Keratinocyte (primary cell): ENCODE data around the gene NEB. TPM values are rescaled to one million over a fixed set of nuclear protein-coding genes. Genes with fewer than 3 reads are reported as not detected.

Experiments used
- DNase-seq: peaks from one replicate; pipeline ENCODE4 v3.0.0-alpha.2; 2011; ENCODE audit warnings: low read depth, missing footprints, low spot score
- FAIRE-seq: peaks from 2 replicates; lab custom pipeline; 2011; peaks lifted over from hg19 to GRCh38; lab: Jason Lieb, UNC
- H2AFZ ChIP-seq: 2 replicates; pipeline ENCODE4 v1.6.0; 2012; ENCODE audit warnings: low read length, control low read depth, inconsistent platforms; ENCODE audit not compliant: control insufficient read depth
- H3K27ac ChIP-seq: 2 replicates; pipeline ENCODE4 v1.5.1; 2011; ENCODE audit warnings: low read length; ENCODE audit not compliant: control insufficient read depth, insufficient read depth
- H3K27me3 ChIP-seq: 3 replicates; pipeline ENCODE4 v1.6.0; 2011; ENCODE audit warnings: low read length; ENCODE audit not compliant: control insufficient read depth, insufficient read depth; ENCODE audit errors: extremely low read depth
- H3K36me3 ChIP-seq, 2 experiments: 2 replicates in 1 of 2; 3 replicates in 1 of 2; pipeline ENCODE4 v1.5.1; 2011; ENCODE audit warnings: low read length in 2 of 2, mild to moderate bottlenecking in 1 of 2; ENCODE audit not compliant: control insufficient read depth in 2 of 2, insufficient read depth in 2 of 2; ENCODE audit errors: extremely low read depth in 1 of 2
- H3K4me1 ChIP-seq: 3 replicates; pipeline ENCODE4 v1.5.1; 2011; ENCODE audit warnings: low read length; ENCODE audit not compliant: control insufficient read depth, insufficient read depth; ENCODE audit errors: extremely low read depth
- H3K4me2 ChIP-seq: 3 replicates; pipeline ENCODE4 v1.6.0; 2011; ENCODE audit warnings: low read depth, low read length; ENCODE audit not compliant: control insufficient read depth, insufficient read depth; ENCODE audit errors: extremely low read depth
- H3K4me3 ChIP-seq, 3 experiments: fragments of 200-600 bp in 1 of 3; sonication (generic) in 1 of 3; 2 replicates in 2 of 3; 3 replicates in 1 of 3; pipeline ENCODE4 v1.5.1; 2011 to 2016; ENCODE audit warnings: low read length in 3 of 3, mild to moderate bottlenecking in 3 of 3, control low read depth in 2 of 3, inconsistent platforms in 1 of 3, low read depth in 1 of 3, mixed read lengths in 1 of 3, mixed run types in 1 of 3, moderate library complexity in 1 of 3; ENCODE audit not compliant: control insufficient read depth in 2 of 3, insufficient read depth in 2 of 3; ENCODE audit errors: extremely low read depth in 1 of 3
- H3K79me2 ChIP-seq: 2 replicates; pipeline ENCODE4 v1.6.0; 2012; ENCODE audit warnings: low read length; ENCODE audit not compliant: control insufficient read depth, insufficient read depth
- H3K9ac ChIP-seq: 3 replicates; pipeline ENCODE4 v1.6.0; 2011; ENCODE audit warnings: low read length; ENCODE audit not compliant: control insufficient read depth, insufficient read depth; ENCODE audit errors: extremely low read depth
- H3K9me1 ChIP-seq: 3 replicates; pipeline ENCODE4 v1.6.0; 2011; ENCODE audit warnings: low read length; ENCODE audit not compliant: control insufficient read depth, insufficient read depth; ENCODE audit errors: extremely low read depth
- H3K9me3 ChIP-seq: 2 replicates; pipeline ENCODE4 v1.5.1; 2012; ENCODE audit warnings: low read depth, low read length; ENCODE audit not compliant: control insufficient read depth
- H4K20me1 ChIP-seq: 3 replicates; pipeline ENCODE4 v1.6.0; 2011; ENCODE audit warnings: low read length; ENCODE audit not compliant: control insufficient read depth, insufficient read depth; ENCODE audit errors: extremely low read depth
- CTCF ChIP-seq, 3 experiments: IDR thresholded peaks in 1 of 3; conservative IDR thresholded peaks in 1 of 3; optimal IDR thresholded peaks in 1 of 3; 2 replicates in 2 of 3; 3 replicates in 1 of 3; pipeline versions ENCODE3 to v1.5.1; 2011; ENCODE audit warnings: low read length in 3 of 3, mild to moderate bottlenecking in 3 of 3, moderate library complexity in 2 of 3, control low read depth in 1 of 3, inconsistent platforms in 1 of 3; ENCODE audit not compliant: insufficient read depth in 2 of 3; ENCODE audit errors: extremely low read depth in 1 of 3
- EZH2 ChIP-seq: IDR thresholded peaks from one replicate; pipeline ENCODE4 v1.6.1; 2012; ENCODE audit warnings: inconsistent platforms, mild to moderate bottlenecking, low read length, moderate library complexity
- dilution Hi-C: fragments of 300-500 bp; cut with MboI; formaldehyde crosslinking; loops from one replicate; pipeline ENCODE4 v1.7.0; 2020; ENCODE audit warnings: low sequenced_read_pairs; ENCODE audit not compliant: extremely low pct_ligation_motif_present
- polyA plus RNA-seq, 5 experiments: library from polyadenylated mRNA; depleted of rRNA in 3 of 5; stranded (reverse) in 3 of 5; stranded (forward) in 1 of 5; unstranded in 1 of 5; fragments of >200 nt; gene quantifications; 1 replicate in 1 of 5; 2 replicates in 3 of 5; 3 replicates in 1 of 5; pipeline versions ENCODE4 v1.2.1 to v1.2.3, GENCODE V29; 2011 to 2012; ENCODE audit warnings: missing spikeins in 2 of 5, low read depth in 1 of 5, low replicate concordance in 1 of 5

Gene NEB
- polyA plus RNA-seq, 1 donor (not counting 4 experiments of a cell fraction or from before 2014, with no cell fraction given) = 0.67 TPM

DNA sequence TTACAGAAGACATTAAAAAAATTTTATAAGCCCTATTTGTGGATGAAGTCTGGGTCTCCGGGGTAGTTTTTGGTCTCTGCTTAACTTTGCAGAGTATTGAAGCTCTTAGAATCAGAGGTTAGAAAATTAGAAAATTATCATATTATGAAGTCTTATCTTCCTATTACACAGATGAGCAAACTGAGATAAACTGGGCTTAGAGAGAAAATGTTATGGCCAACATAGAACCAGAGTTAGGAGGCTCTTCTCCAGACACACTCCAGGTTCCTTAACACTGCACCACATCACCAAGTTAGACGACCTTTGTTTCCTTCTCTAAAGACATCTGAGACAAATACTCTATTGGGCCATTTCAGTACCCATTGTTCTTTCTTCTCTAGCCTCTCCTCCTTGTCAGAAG, 36.7 kb upstream of the NEB start:
- Histone ChIP-seq H3K4me1 (peaks cover 4% of the 10 kb centered on the region), H3K4me3 (no peak overlapping the region), H3K9me1 (no peaks in the 10 kb centered on the region), H3K9me3 (no peaks in the 10 kb centered on the region), H3K27me3 (no peaks in the 10 kb centered on the region), H3K4me2 (no peak overlapping the region), H4K20me1 (no peaks in the 10 kb centered on the region), H3K79me2 (no peaks in the 10 kb centered on the region), H3K27ac (no peak overlapping the region), H2AFZ (no peak overlapping the region), H3K36me3 (peaks cover 0 to 2% of the 10 kb centered on the region in 2 experiments), H3K9ac (no peak overlapping the region)
- DNase-seq = no peak
- no peak for FAIRE-seq
- dilution Hi-C loops = no loop called here
- TF ChIP-seq EZH2 = no peak
- TF ChIP-seq CTCF (optimal IDR thresholded peaks at IDR 0.05 in 1 of 3, IDR thresholded peaks at IDR 0.05 in 1 of 3, conservative IDR thresholded peaks at IDR 0.05 in 1 of 3; ENCODE audit: extremely low read depth in 1 of 3, insufficient read depth in 2 of 3, low read length in 3 of 3) = no peak

- no peak overlapping the region for H3K4me2 ChIP-seq
- TF ChIP-seq EZH2 = no peak
- no peak for TF ChIP-seq CTCF (optimal IDR thresholded peaks at IDR 0.05 in 1 of 3, IDR thresholded peaks at IDR 0.05 in 1 of 3, conservative IDR thresholded peaks at IDR 0.05 in 1 of 3; ENCODE audit: extremely low read depth in 1 of 3, insufficient read depth in 2 of 3, low read length in 3 of 3)
- H3K27me3 ChIP-seq = no peaks in the 10 kb centered on the region
- H3K9ac ChIP-seq = no peak overlapping the region
- DNase-seq (no peak), FAIRE-seq (no peak)
- H2AFZ ChIP-seq = no peak overlapping the region
- no peaks in the 10 kb centered on the region for H3K36me3 ChIP-seq
- H3K27ac ChIP-seq = no peak overlapping the region
- dilution Hi-C loops = no loop called here
- peaks cover 1% of the 10 kb centered on the region for H3K4me1 ChIP-seq
- no peaks in the 10 kb centered on the region for H3K9me1 ChIP-seq
- no peaks in the 10 kb centered on the region for H4K20me1 ChIP-seq
- no peaks in the 10 kb centered on the region for H3K79me2 ChIP-seq
- no peaks in the 10 kb centered on the region for H3K9me3 ChIP-seq
- no peak overlapping the region for H3K4me3 ChIP-seq
Observed at GRCh38 chr2:151769606-151770005, 35.3 kb upstream of the NEB start.
